ENCODE results near the gene ATP10B. TPM values are rescaled to one million over a fixed set of nuclear protein-coding genes. Genes with fewer than 3 reads are reported as not detected.

ATP10B gene
- total RNA-seq, 1 donor from 2014 or later: 16.1 TPM

GRCh38 chr5:160657622-160658458 lies 194.2 kb downstream of the ATP10B start:
- intact Hi-C loops (cut with DNase I): no loop called here
- DNase-seq (ENCODE audit: low spot score) (no peak), ATAC-seq (no peak)

- intact Hi-C loops (cut with DNase I): no loop called here
- no peak for ATAC-seq
- DNase-seq (ENCODE audit: low spot score): no peak
Observed at GRCh38 chr5:160657068-160657507, 194.9 kb downstream of the ATP10B start.

GRCh38 chr5:160655717-160656116 lies 196.3 kb downstream of the ATP10B start:
- intact Hi-C loops (cut with DNase I): no loop called here
- ATAC-seq: no peak
- DNase-seq (ENCODE audit: low spot score): no peak

GRCh38 chr5:160651692-160652645 lies 200.0 kb downstream of the ATP10B start:
- intact Hi-C loops (cut with DNase I): no loop called here
- no peak for ATAC-seq
- no peak for DNase-seq (ENCODE audit: low spot score)

- intact Hi-C loops (cut with DNase I): no loop called here
- no peak for DNase-seq (ENCODE audit: low spot score)
- no peak for ATAC-seq
Observed at GRCh38 chr5:160649304-160649703, 202.7 kb downstream of the ATP10B start.

GRCh38 chr5:160646033-160646432 lies 206.0 kb downstream of the ATP10B start:
- no peak for ATAC-seq
- intact Hi-C loops (cut with DNase I): no loop called here
- DNase-seq (ENCODE audit: low spot score): no peak

- DNase-seq (ENCODE audit: low spot score) (no peak), ATAC-seq (no peak)
- intact Hi-C loops (cut with DNase I): no loop called here
Observed at GRCh38 chr5:160643616-160644240, 208.3 kb downstream of the ATP10B start.

GRCh38 chr5:160641405-160641804 lies 210.6 kb downstream of the ATP10B start:
- DNase-seq (ENCODE audit: low spot score): no peak
- intact Hi-C loops (cut with DNase I): no loop called here

GRCh38 chr5:160640406-160640805 lies 211.6 kb downstream of the ATP10B start:
- ATAC-seq (no peak), DNase-seq (ENCODE audit: low spot score) (no peak)
- intact Hi-C loops (cut with DNase I): no loop called here

More at GRCh38 chr5:160641405-160641804, 210.6 kb downstream of the ATP10B start:
- no peak for ATAC-seq

- no peak for ATAC-seq
- intact Hi-C loops (cut with DNase I): no loop called here
Observed at GRCh38 chr5:160638161-160638742, 213.8 kb downstream of the ATP10B start.

GRCh38 chr5:160637357-160638090 lies 214.5 kb downstream of the ATP10B start:
- ATAC-seq (no peak), DNase-seq (ENCODE audit: low spot score) (no peak)
- intact Hi-C loops (cut with DNase I): no loop called here

More at GRCh38 chr5:160638161-160638742, 213.8 kb downstream of the ATP10B start:
- no peak for DNase-seq (ENCODE audit: low spot score)

GRCh38 chr5:160635663-160636062 lies 216.3 kb downstream of the ATP10B start:
- intact Hi-C loops (cut with DNase I): no loop called here
- DNase-seq (ENCODE audit: low spot score): no peak
- ATAC-seq: no peak

- intact Hi-C loops (cut with DNase I): no loop called here
- no peak for DNase-seq (ENCODE audit: low spot score)
- no peak for ATAC-seq
Observed at GRCh38 chr5:160635046-160635445, 217.0 kb downstream of the ATP10B start.

- DNase-seq (ENCODE audit: low spot score) (no peak), ATAC-seq (no peak)
- intact Hi-C loops (cut with DNase I): no loop called here
Observed at GRCh38 chr5:160629003-160629402, 223.0 kb downstream of the ATP10B start.

- ATAC-seq (no peak), DNase-seq (ENCODE audit: low spot score) (no peak)
- intact Hi-C loops (cut with DNase I): no loop called here
Observed at GRCh38 chr5:160628619-160628968, 223.4 kb downstream of the ATP10B start.

- DNase-seq (ENCODE audit: low spot score) (no peak), ATAC-seq (no peak)
- intact Hi-C loops (cut with DNase I): no loop called here
Observed at GRCh38 chr5:160627921-160628618, 223.9 kb downstream of the ATP10B start.

GRCh38 chr5:160626322-160626721 lies 225.7 kb downstream of the ATP10B start:
- no peak for DNase-seq (ENCODE audit: low spot score)
- ATAC-seq: no peak
- intact Hi-C loops (cut with DNase I): no loop called here

- DNase-seq (ENCODE audit: low spot score) (no peak), ATAC-seq (no peak)
- intact Hi-C loops (cut with DNase I): no loop called here
Observed at GRCh38 chr5:160621526-160621925, 230.5 kb downstream of the ATP10B start.
